Karpas-422 (cell line): ENCODE data around the gene PLAC8L1. TPM values are rescaled to one million over a fixed set of nuclear protein-coding genes. Genes with fewer than 3 reads are reported as not detected.

ENCODE experiments used
- DNase-seq: peaks from one replicate; pipeline ENCODE4 v3.0.0-alpha.2; 2015
- H2AFZ ChIP-seq: fragments of 200-600 bp; sonication (generic); 2 replicates; pipeline ENCODE4 v1.6.1; 2014; ENCODE audit warnings: antibody characterized with exemption, low read length, mixed read lengths
- H3K27ac ChIP-seq: fragments of 200-600 bp; sonication (generic); 2 replicates; pipeline ENCODE4 v1.5.1; 2014; ENCODE audit warnings: mild to moderate bottlenecking, low read length, moderate library complexity
- H3K27me3 ChIP-seq: fragments of 200-600 bp; sonication (generic); 2 replicates; pipeline ENCODE4 v1.6.1; 2014; ENCODE audit warnings: low read length, mixed read lengths
- H3K36me3 ChIP-seq: fragments of 200-600 bp; sonication (generic); 2 replicates; pipeline ENCODE4 v1.6.1; 2014; ENCODE audit warnings: low read length, mixed read lengths; ENCODE audit not compliant: insufficient read depth
- H3K4me1 ChIP-seq: fragments of 200-600 bp; sonication (generic); 2 replicates; pipeline ENCODE4 v1.6.1; 2014; ENCODE audit warnings: mild to moderate bottlenecking, low read length, mixed read lengths
- H3K4me2 ChIP-seq: fragments of 200-600 bp; sonication (generic); 2 replicates; pipeline ENCODE4 v1.6.1; 2014; ENCODE audit warnings: low read length, low read depth, mild to moderate bottlenecking; ENCODE audit not compliant: poor library complexity, severe bottlenecking
- H3K4me3 ChIP-seq: fragments of 200-600 bp; sonication (generic); 2 replicates; pipeline ENCODE4 v1.5.1; 2014; ENCODE audit warnings: mild to moderate bottlenecking, antibody characterized with exemption, low read length, mixed read lengths
- H3K79me2 ChIP-seq: fragments of 200-600 bp; sonication (generic); 2 replicates; pipeline ENCODE4 v1.6.1; 2014; ENCODE audit warnings: mild to moderate bottlenecking, low read length, mixed read lengths
- H3K9ac ChIP-seq: fragments of 200-600 bp; sonication (generic); 2 replicates; pipeline ENCODE4 v1.6.0; 2014; ENCODE audit warnings: low read length
- H3K9me2 ChIP-seq: fragments of 200-600 bp; sonication (generic), shearing (Covaris generic); replicated peaks from 2 replicates; pipeline ENCODE4 v1.6.0; 2014; ENCODE audit warnings: mild to moderate bottlenecking, low read length, moderate library complexity; ENCODE audit not compliant: insufficient read depth
- H3K9me3 ChIP-seq: fragments of 300-700, 200-600 bp; sonication (generic); 2 replicates; pipeline ENCODE4 v1.6.1; 2014; ENCODE audit warnings: low read length, mixed read lengths
- H4K20me1 ChIP-seq: fragments of 200-600 bp; sonication (generic); 2 replicates; pipeline ENCODE4 v1.6.1; 2014; ENCODE audit warnings: mild to moderate bottlenecking, antibody characterized with exemption, low read length, low read depth; ENCODE audit not compliant: insufficient read depth
- small RNA-seq: library from RNA; depleted of rRNA; stranded (forward); fragments of <200 nt; gene quantifications from one replicate; pipeline ENCODE3, GENCODE V24; 2014
- total RNA-seq: library from RNA; depleted of rRNA; stranded (reverse); fragments of >200 nt; shearing (Covaris generic); gene quantifications from 2 replicates; pipeline ENCODE4 v1.2.3, GENCODE V29; 2014; ENCODE audit warnings: low replicate concordance; rRNA removed

PLAC8L1 gene
- total RNA-seq, 1 experiment from 2014 or later = not detected

GRCh38 chr5:146039420-146039819 is 66.0 kb downstream of the PLAC8L1 start:
- H3K27ac ChIP-seq = no peak overlapping the region
- no peak overlapping the region for H3K4me2 ChIP-seq
- H3K27me3 ChIP-seq = no peaks in the 10 kb centered on the region
- H3K9ac ChIP-seq = no peak overlapping the region
- H2AFZ ChIP-seq = no peak overlapping the region
- H3K4me3 ChIP-seq = no peak overlapping the region
- H3K79me2 ChIP-seq = no peaks in the 10 kb centered on the region
- DNase-seq = no peak
- H4K20me1 ChIP-seq = no peaks in the 10 kb centered on the region
- no peaks in the 10 kb centered on the region; the same call in 1 of the 2 replicates for H3K4me1 ChIP-seq
- no peaks in the 10 kb centered on the region for H3K9me3 ChIP-seq
- H3K9me2 ChIP-seq = no peaks in the 10 kb centered on the region
- no peaks in the 10 kb centered on the region for H3K36me3 ChIP-seq

DNA sequence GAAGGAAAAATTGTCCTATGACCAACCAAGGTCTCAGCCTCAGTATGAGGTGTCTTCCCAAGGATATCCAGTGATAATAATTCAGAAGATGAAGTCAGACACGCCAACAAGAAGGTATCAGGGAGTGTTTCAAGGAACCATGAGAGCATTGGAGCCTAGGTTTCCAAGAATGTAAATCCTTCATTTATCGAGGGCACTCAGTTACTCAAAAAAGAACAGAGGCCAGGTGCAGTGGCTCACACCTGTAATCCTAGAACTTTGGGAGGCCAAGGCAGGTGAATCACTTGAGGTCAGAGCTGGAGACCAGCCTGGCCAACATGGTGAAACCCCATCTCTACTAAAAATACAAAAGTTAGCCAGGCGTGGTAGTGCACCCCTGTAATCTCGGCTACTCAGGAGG is 70.8 kb downstream of the PLAC8L1 start:
- peak; percentile 16 for DNase-seq
- Histone ChIP-seq H3K9ac (no peak overlapping the region), H3K36me3 (no peaks in the 10 kb centered on the region), H4K20me1 (no peaks in the 10 kb centered on the region), H3K4me2 (no peak overlapping the region), H3K79me2 (no peaks in the 10 kb centered on the region), H3K27me3 (no peaks in the 10 kb centered on the region), H2AFZ (no peak overlapping the region), H3K9me3 (no peaks in the 10 kb centered on the region), H3K27ac (no peak overlapping the region), H3K4me1 (no peaks in the 10 kb centered on the region; the same call in 1 of the 2 replicates), H3K9me2 (no peaks in the 10 kb centered on the region), H3K4me3 (no peak overlapping the region)

Small RNA genes lying within 50 kb of the gene (small RNA-seq; reads per million reads assigned to genes)
- gene AC091959.1 = 0.12 reads per million

Other genes starting within 250 kb of the PLAC8L1 start
- gene GRXCR2, start 232.6 kb downstream of the PLAC8L1 start, total RNA-seq = not detected in 2 replicates
- gene SH3RF2, start 169.0 kb downstream of the PLAC8L1 start, total RNA-seq = not detected in 2 replicates
- 168 and 172 TPM in 2 replicates for gene LARS1, start 77.1 kb upstream of the PLAC8L1 start, total RNA-seq
- gene RBM27, start 98.0 kb upstream of the PLAC8L1 start, total RNA-seq = 14.8 and 24.8 TPM in 2 replicates
- not detected in 2 replicates for gene POU4F3, start 233.3 kb upstream of the PLAC8L1 start, total RNA-seq